NCI-H2227 (cell line): ENCODE measurements around the gene EMC10.
"Not testable (repeated sequence)": the region's sequence is repeated elsewhere in the genome, so short reads cannot be mapped to it uniquely, and the experiment has no call there.

Experiments
- DNase-seq: peaks from one replicate; lab custom pipeline; 2025; ENCODE audit not compliant: unreplicated experiment; lab: John Stamatoyannopoulos, UW

EMC10 gene

DNA sequence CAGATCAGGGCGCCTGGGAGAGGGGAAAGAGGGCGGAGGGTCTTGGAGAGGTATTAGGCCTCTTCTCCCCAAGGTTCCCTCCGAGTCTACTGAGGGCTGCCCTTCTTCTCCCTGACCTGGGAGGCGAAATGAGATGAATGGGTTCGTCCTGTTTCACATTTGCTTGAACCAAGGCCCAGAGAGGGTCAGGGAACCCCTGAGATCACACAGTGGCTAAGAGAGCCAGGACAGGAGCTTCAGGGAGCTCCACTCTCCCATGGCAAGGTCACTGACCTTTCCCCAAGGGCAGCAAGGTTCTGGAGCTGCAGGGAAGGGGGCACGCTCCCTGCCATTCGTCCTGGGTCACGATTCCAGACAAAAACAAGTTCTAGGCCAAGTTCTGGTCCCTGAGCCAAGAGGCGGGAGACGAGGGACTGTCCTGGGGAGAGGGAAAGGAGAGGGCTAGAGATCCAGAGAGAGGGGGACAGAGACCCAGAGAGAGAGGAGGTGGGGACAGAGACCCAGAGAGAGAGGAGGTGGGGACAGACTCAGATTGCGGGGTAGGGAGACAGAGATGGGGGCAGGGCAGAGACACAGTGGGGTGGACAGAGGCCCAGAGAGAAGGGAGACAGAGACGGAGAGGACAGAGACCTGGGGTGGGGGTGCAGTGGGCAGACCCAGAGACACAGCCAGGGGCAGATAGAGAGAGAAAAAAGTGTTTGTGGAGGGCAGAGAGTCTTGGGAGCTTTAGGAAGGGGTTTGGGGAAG is 36.9 kb downstream of the EMC10 start:
- no peak for DNase-seq

DNA sequence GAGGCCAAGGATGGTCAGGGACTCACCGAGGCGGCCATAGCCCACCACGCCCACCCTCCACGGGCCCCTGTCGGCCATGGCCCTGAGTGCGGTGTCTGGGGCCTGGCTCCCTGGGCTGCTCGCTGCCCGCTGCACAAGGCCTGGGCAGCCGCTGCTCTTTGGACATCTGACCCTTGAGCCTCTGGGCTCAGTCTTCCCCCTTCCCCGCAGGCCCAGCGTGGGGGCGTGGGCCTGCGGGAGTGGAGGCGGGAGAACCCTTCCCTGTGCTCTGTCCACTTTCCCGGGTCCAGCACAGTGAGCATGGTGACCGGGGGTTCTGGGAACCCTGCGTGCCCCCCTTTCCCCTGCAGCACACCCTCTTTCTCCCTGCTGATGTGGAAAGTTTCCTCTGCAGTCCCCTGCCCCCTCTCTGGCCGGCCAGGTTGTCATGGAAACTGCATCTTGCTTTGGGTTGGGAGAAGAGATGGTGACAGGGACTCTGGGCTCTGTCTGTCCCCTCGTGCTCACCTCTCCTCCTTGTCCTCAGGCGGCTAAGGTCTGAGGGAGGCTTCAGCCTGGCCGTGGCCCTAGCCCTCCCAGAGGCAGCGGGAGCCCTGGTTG is 37.5 kb downstream of the EMC10 start, which contains the start of gene ASPDH:
Gene ASPDH (minus strand): TSS at position 168 of the 600 bp plus-strand sequence. CDS start 90 bp downstream, at position 78.
- DNase-seq = peak; percentile 56

DNA sequence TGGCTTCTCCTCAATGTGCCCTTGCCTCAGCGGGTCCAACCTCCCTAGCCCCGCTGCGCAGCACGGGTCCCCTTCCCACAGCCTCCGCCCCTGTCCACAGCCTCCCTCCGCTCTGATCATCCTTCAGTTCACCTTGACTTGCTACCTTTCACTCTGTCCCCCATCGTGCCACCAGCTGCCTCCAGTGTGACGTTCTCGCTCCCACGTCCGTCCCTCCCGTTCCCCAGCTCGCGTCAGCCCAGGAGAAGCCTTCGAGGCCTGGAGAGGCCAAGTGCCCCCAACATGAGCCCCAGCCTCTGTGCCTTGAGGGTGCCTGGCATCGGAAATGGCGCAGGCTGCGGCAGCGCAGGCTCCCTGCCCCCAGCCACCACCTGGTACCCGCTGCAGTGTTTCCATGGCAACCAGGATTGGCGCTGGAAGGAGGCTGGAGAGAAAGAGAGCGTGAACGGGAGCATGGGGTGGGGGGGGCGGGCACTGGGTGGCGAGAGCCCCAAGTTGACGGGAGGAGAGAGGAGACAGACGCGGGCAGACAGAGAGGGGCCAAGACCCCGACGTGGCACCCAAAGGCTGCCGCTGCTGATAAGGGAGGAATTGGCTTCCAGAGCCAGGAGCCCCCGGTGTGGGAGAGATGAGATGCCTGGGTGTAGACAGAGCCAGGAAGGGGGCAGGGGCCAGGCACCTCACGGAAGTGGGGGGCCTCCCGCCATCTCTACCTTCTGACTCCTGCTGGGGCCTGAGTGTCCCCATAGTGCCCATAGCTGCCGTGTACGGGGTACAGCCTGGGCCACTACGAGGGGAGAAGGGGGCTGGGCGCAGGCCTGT is 38.2 kb downstream of the EMC10 start:
- peak; percentile 92 for DNase-seq

DNA sequence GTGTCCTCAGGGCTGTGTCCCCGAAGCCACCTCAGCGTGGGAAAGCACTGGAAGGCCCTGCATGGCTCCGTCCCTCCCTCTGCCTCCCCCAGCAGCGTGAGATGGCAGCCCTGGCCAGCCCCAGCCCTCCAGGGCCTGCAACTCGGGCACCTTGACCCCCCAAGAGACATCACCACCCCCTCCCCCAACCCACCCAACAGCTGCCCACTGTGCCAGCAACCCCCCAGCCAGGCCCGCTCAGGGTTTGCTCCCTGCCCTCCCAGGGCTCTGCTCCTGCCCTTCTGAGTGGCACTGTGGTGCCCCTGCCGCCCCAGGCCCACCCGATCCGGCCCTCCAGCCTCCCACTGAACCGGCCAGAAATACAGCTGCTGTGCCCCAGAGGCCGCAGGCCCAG is 38.9 kb downstream of the EMC10 start:
- no peak for DNase-seq

DNA sequence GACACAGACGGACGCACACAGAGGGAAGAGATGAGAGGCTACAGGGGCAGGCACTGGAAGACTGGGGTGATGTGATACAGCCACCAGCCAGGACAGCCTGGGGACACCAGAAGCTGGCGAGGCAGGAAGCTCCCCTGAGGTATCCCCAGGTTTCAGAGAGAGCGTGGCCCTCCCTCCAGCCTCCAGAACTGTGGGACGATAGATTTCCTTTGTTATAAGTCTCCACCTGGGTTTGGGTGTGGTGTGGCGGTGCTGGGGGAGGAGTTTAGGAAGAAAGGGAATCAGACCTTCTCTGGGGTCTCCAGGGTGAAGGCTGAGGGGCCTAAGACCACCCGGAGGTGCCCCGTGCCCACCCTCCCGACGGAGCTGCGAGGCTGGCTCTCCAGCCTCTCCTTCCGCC is 40.1 kb downstream of the EMC10 start:
- no peak for DNase-seq

DNA sequence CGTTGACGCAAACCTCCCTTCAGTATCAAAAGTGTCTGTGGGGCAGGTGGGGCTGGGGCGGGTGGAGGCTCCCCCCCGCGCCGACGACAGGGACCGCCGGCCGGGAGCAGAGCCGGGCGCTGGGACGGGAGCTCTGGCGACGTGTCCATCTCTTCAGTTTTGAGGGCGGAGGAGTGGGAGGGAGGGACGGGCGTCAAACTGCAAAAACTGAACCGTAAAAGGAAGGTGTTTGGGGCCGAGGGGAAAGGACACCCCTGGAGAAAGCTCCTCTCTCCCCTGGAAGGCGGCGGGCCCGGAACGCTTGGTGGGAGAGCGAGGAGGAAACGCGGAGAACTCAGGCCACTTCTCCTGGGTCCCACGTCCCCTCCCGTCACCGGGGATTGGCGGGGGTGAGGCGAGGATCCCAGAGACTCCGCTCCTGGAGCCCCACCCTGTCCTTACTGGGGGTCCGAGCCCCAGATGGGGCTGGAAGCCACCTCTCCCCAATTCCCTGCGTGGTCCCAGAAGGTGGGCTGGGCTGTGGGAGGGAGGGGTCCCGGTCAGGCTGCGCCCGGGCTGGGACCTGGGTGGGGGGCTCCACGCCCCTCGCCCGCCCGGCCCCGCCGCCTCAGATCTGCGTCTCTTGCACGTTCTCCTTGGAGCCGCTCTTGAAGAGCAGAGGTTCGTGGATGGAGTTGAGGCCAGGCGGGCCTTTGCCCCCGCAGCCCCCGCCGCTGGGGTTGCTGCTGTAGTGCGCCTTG is 40.8 kb downstream of the EMC10 start:
- DNase-seq = no peak

DNA sequence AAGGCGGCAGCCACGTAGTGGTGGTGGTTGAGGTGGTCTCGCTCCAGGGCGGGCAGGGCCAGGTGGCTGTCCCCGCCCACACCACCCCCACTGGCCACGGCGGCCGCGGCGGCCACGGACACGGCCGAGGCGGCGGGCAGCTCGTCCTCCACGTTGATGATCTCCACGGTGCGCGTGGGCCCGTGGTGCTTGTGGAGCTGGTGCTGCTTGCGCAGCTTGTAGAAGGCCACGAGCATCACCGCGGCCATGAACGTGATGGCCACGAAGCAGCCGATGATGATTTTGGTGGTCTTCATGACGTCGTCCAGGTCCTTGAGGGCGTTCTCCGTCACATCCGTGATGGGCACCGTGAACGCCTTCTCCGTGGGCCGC is 41.4 kb downstream of the EMC10 start:
- no peak for DNase-seq

DNA sequence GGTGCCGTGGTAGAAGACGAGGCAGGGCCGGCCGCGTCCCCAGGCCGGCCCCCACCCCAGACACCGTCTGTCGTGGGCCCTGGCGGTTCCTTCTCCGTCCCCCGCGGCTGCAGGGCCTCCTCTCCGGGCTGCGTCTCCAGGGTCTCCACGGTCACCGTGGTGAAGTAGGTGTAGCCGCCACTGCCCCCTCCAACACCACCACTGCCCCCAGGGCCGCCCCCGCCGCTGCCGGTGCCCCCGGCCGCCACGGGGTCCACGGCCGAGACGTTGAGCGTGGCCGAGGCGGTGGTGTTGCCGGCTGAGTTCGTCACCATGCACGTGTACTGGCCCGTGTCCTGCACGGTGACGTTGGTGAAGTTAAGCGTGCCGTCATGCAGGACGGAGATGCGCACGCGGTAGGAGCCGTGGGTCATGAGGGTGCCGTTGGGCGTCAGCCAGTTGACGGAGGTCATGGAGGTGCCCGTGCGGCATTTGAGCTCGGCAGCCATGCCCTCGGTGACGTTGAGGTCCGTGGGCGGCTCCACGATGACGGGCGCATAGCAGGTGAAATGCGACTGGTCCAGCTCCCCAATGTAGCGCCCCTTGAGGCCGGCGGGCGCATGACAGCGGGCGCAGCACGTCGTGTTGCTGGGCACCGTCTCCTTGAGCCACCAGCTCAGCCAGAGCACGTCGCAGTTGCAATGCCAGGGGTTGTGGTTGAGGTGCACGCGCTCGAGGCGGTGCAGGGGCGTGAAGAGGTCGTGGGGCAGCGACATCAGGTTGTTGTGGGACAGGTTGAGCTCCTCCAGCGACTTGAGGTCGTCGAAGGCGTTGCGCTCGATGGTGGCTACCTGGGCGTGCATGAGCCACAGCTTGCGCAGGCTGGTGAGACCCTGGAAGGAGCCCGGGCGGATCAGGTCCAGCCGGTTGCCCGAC is 42.0 kb downstream of the EMC10 start:
- DNase-seq = no peak

DNA sequence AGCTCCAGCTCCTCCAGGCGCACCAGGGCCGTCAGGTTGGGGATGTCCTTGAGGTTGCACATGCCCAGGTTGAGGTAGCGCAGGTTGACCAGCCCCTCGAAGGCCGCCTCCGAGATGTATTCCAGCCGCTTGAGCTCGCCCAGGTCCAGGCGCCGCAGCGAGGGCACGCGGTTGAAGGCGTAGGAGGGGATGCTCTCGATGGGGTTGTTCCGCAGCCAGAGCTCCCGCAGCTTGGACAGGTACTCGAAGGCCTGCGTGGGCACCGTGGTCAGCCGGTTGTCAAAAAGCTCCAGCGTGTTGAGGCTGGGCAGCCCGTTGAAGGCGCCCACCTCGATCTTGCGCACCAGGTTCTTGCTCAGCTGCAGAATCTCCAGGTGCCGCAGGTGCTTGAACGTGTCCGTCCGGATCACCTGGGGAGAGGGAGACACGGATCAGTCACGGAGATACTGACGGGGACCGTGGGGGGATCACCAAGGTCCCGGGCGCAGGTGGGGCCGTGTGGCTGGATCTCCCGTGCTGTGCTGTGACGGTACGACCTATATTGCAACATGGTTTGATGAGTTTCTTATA is 42.8 kb downstream of the EMC10 start:
- DNase-seq = no peak

DNA sequence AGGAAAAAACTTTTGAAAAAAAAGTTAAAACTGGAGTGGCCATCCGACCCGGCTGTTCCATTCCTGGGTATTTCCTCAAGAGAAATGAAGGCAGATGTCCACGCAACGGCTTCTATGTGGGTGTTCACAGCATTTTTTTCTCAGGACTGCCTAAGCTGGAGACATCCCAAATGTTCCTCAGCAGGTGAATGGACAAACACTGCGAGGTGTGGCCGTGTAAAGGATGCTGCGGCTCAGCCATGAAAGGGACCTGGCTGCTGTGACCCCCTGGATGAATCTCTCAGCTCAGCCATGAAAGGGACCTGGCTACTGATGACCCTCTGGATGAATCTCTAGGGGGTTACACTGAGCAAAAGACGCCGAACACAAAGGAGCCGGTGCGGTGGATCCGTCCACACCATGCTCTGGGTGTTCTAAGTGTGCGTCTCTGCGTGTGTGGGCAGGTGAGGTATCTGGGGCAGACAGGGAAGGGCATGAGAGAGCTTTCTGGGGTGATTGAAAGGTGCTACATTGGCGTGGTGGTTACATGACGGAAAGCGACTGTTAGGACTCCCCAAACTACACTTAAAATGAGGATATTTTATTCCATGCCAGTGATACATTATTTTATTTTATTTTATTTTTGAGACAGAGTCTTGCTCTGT is 44.6 kb downstream of the EMC10 start:
- no peak for DNase-seq

DNA sequence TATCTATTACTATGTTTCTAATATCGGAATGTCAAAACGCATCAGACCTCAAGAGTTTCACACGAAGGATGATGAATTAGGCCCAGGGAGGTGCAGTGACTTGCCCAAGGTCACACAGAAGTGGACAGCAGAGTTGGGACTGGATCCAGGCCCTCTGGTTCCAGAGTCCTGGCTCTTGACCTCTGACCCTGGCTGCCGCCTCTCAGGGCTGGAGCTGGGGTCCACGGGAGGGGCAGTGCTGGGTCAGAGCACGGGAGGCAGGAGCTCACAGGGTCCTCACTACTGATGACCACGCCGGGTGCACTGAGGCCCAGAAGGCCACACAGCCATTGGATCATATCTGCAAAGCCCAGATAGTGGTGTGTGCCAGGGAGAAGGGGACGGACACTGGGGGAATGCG is 46.6 kb downstream of the EMC10 start:
- DNase-seq = no peak

DNA sequence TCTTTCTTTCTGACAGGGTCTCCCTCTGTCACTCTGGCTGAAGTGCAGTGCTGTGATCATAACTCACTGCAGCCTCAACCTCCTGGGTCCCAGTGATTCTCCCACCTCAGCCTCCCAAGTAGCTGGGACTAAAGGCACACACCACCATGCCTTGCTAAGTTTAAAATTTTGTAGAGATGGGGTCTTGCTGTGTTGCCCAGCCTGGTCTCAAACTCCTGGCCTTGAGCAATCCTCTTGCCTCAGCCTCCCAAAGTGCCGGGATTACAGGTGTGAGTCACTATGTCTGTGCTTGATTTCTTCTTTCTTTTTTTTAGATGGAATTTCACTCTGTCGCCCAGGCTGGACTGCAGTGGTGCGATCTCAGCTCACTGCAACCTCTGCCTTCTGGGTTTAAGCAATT is 51.7 kb downstream of the EMC10 start:
- not testable (repeated sequence) for DNase-seq

DNA sequence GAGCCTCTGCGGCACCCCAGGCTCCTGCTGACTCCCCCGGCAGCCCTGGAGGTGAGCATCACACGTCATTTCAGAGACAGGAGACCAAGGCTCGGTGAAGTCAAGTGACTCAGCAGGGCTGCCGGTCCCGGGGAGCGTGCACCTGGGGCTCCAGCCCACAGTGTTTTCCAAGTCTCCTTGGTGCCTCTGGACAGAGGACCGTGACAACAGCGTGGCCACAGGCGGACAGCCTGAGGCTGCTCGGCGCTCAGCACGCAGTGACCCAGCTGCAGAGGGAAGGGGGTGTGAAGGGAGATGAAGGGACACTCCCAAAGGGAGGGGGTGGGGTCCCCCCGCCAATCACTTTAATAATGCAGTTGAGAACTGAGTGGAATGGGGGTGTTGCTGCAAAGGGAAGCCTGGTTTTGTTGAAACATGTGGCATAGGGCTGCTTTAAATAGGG is 54.9 kb downstream of the EMC10 start:
- peak; percentile 18 for DNase-seq

DNA sequence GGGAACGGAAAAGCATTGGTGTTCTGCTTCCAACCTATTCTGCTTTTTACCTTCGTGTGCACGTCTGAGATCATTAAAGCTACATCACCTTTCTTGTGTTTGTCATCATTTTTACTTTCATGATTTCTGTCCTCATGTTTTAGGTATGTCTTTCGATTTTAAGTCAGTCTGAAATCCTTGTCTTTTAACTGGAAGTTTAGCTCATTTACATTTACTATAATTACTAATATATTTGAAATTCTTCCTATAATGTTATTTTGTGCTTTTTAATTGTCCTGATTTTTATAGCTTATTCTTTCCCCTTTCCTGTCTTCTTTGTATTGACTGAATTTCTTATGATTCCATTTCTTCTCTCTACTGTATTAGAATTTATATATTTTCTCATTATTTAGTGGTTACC is 56.6 kb downstream of the EMC10 start:
- DNase-seq = no peak

DNA sequence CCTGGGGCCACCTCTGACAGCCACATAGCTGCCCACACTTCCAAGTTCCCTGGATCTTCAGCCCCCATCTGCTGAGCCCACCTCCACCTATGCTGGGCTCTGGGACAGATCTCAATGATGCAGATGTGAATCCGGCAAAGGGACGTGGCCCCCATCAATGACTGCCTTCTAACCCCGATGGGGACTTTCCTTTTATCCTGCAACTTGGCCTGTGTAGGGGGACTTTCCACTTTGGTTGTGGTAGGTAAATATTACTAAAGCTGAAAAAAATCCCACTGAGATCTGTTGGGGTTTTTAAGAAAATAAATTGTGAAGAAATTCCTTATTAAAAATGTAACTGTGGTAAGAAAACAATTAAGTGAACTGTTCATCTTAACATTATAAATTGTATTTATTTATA is 58.2 kb downstream of the EMC10 start:
- no peak for DNase-seq

DNA sequence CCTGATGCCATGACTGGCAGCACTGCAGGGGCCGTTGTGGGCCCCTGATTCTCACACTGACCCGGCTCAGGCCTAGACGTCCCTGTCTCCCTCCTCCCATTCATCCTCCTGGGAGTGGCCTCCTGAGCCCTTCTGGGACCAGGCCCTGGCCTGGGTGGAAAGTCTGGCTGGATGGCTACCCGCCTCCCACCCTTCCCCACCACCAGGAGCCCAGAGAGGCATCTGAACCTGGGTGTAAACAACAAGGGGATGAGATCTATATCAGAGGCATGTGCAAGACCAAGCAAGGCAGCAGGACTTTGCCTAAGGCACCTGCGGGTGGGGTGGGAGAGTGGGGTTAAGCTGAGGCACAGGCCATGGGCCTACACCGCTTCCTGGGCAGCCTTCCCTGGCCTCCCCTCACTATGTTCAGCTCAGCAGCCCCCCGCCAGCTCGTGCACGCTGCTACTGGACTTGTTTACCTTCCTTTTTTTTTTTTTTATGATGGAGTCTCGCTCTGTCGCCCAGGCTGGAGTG is 59.4 kb downstream of the EMC10 start:
- DNase-seq = no peak

DNA sequence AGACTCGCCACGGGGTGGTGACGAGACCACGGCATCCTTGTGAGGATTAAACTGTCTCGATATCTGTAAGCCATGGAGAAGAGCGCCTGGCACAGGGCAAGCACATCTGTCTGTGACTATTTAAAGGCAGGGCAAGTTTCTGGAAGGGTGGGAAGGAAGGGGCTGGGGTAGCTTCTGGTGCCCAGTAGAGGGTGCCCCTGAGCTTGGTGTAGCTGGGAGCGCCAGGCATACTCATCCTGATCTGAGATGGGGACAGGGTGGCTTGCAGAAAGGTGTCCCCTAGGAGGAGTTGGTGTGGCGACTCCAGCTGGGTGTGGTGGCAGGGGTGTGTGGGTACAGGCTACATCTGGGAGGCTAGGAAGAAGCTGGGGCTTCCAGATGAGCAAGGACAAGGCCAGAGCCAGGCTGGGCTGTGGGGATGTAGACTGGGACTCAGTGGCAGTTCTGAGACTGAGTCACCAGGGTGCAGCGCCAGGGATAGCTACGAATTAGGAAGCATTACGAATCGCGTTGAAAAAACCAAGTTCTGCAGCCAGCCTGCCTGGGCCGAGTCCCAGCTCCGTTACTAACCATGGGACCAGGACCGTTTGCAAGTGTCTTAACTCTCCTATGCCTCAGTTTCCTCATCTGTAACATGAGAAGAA is 60.5 kb downstream of the EMC10 start:
- no peak for DNase-seq

DNA sequence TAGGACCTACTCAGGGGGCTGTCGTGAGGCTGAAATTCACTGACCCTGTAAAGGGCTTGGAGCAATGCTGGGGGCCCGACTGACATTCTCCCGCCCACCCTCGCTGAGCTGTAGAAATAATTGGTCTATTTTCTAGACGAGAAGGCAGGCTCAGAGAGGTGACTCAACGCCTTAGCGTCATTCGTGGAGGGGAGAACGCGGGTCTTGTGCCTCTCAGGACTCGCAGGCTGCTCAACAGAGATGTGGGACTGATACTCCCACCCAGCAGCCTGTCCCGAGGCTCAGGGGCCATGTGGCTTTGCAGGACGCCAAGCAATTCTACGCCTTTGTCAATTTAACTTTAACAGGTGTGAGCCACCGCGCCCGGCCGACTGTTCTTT is 61.0 kb downstream of the EMC10 start:
- no peak for DNase-seq

DNA sequence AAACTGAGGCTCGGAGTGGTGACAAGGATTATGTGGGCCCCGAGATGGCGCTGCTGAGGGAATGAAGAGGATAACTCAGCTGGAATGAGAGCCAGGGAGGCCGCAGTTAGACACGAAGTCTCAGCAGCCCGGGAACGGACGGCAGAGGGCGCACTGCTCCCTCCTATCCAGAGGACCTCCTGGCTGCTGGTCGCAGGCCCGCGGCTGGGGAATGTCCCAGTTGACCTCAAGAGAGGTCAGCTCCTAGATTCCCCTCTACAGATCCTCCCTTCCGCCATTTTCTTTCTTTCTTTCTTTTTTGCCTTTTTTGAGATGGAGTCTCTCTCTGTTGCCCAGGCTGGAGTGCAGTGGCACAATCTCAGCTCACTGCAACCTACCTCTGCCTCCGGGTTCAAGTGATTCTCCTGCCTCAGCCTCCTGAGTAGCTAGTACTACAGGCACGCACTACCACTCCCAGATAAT is 61.5 kb downstream of the EMC10 start:
- peak; percentile 81 for DNase-seq
